Measurements from ENCODE around the gene DIABLO.

- TF ChIP-seq, protein P1, sequence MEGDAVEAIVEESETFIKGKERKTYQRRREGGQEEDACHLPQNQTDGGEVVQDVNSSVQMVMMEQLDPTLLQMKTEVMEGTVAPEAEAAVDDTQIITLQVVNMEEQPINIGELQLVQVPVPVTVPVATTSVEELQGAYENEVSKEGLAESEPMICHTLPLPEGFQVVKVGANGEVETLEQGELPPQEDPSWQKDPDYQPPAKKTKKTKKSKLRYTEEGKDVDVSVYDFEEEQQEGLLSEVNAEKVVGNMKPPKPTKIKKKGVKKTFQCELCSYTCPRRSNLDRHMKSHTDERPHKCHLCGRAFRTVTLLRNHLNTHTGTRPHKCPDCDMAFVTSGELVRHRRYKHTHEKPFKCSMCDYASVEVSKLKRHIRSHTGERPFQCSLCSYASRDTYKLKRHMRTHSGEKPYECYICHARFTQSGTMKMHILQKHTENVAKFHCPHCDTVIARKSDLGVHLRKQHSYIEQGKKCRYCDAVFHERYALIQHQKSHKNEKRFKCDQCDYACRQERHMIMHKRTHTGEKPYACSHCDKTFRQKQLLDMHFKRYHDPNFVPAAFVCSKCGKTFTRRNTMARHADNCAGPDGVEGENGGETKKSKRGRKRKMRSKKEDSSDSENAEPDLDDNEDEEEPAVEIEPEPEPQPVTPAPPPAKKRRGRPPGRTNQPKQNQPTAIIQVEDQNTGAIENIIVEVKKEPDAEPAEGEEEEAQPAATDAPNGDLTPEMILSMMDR (IDR thresholded peaks at IDR 0.05; ENCODE audit: insufficient read depth, low read depth, low read length): no peak
- no peak for TF ChIP-seq EZH2 (IDR thresholded peaks at IDR 0.05; ENCODE audit: insufficient read depth, low read length)
Measured at GRCh38 chr12:122195405-122195804, 30.4 kb downstream of the DIABLO start.

All from astrocyte (in vitro differentiated cells and primary cell).